GM08714 (cell line): ENCODE data around the gene RPL36.
"Not testable (repeated sequence)": the region's sequence is repeated elsewhere in the genome, so short reads cannot be mapped to it uniquely, and the experiment has no call there.

Experiments
- H3K4me3 ChIP-seq: fragments of 200-500 bp; sonication (Bioruptor generic); 2 replicates; pipeline ENCODE4 v1.5.1; 2014; ENCODE audit warnings: mild to moderate bottlenecking, low read length, inconsistent platforms
- ZNF274 ChIP-seq: IDR thresholded peaks from 2 replicates; pipeline ENCODE4 v1.6.1; 2012; ENCODE audit warnings: mild to moderate bottlenecking, low read depth, low read length

The RPL36 gene

DNA sequence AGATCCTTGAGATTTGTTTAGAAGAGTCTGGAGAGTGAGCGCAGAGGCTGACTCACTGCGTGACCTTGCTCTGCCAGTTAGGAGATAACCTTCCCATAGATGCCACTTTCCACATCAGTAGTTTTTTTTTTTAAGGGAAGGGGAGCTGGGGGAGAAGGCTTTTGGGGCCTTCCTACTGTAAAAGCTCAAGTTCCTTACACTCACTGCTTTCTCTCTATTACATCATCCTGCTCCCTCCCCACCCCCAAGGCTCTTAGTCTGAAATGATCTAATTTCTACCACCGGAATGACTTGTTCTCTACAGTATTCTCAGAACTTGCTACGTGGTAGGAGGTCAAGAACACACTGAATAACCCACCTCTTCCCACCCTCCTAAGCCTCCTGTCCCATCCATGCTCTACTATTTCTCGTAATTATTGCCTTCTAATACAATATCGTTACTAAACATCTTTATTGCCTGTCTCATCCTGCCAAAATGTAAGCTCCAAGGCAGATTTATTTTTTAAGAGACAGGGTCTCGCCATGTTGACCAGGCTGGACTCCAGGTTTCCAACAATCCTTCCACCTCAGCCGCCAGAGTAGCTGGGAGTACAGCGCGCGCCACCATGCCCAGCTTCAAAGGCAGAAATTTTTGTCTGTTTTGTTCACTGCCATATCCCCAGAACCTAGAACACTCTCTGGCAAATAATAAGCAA lies 28.6 kb downstream of the RPL36 start:
- peak overlapping the region; percentile 88 for H3K4me3 ChIP-seq
- no peak for TF ChIP-seq ZNF274

DNA sequence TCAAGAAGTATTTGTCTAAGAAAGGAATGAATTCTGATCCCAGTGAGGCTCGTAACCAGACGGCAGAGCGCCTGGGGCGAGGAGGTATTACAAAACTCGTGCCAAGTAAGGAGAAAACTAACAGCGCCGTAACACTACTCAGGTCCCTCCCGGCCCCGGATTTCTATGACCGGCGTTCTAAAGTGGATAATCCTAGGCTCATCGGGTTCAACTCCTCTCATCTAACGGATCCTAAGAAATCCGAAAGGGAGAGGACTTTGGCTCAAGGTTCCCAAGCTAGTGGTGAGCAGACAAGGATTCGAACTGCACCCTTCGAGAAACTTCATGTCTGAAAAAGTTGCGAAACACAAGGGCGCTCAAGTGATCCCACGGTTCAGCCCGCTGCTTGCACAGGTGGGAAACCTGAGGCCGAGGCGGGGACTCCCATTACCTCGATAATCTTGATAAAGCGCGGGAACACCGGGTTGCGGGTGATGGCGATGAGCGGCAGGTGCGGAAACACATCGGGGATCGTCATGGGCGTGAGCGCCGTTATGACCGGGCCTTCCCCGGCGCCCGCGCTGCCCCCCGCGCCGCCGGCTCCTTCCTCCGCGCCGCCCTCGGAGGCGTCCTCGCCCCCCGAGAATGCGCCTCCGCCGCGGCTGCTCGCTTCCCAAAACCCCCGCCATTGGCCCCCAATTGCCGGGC lies 29.3 kb downstream of the RPL36 start:
- no peak for TF ChIP-seq ZNF274
- peak overlapping the region; percentile 88 for H3K4me3 ChIP-seq

DNA sequence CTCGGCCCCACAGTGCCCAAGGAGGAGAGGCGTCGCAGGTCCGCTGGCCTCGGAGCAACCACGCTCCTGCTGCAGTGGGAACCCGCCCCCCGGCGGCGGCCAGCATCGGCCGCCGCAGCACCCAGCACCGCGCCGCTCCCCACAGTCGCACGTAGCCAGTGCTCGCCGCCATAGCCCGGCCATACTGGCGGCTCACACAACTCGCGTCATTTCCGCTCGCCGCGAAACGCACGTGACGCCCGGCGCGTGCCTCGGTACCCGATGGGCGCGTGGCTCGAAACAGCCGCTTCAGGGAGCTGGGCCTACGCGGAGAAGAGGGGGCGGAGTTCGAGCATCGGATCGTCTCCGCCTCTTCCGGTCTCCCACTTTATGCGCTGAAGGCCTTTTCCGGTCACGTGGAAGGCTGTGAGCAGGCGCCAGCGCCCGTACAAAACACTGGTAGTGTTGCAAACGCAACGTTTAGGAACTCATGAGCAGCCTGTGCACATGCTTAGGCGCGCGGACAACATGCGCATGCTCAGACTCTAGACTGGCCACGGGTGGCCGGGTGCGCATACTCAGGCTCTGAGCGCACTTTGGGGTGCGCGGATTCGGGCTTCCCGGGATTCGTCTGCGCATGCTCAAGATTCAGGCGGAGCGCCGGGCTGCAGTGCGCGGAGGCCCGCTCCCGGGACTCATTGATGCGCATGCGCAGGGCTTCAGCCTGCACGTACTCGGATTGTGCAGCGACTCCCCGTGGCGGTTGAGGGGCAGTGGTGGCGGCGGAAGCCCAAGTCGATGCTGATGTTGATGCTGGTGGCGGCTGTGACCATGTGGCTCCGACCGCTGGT lies 30.1 kb downstream of the RPL36 start, which contains the start of the genes CATSPERD and LONP1:
Gene CATSPERD, plus strand, starts transcription at position 677 of the 830 bp plus-strand sequence. Its CDS starts 101 bp downstream, at position 778.
Gene LONP1, minus strand, starts transcription at position 186 of the 830 bp plus-strand sequence. Its CDS starts 14 bp downstream, at position 172.
- TF ChIP-seq ZNF274: no peak
- peak within 1 kb of the TSS; percentile 88 for H3K4me3 ChIP-seq

DNA sequence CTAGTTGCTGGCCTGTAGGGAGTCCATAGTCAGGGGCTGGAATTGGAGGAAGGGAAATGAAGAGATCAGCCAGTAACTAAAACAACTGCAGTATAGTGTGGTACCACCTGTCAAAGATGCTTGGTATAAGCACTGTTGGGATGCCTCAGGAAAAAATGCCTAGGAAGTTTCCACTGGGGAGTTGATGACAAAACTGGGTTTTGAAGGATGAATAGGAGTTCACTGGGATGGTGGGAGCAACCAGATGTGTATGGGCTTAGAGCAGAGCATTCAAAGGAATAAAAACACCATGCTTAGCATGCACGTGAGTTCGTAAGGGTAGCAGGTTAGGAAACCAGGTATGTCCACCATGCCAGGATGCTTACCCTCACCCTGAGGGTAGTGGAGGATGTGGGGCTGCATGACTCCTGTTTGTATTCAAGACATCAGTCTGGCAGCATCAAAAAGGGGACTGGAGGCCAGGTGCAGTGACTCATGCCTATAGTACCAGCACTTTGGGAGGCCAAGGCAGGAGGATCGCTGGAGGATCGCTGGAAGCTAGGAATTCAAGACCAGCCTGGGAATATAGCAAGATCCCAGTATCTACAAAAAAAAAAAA lies 37.5 kb downstream of the RPL36 start:
- no peak overlapping the region for H3K4me3 ChIP-seq
- TF ChIP-seq ZNF274: no peak

DNA sequence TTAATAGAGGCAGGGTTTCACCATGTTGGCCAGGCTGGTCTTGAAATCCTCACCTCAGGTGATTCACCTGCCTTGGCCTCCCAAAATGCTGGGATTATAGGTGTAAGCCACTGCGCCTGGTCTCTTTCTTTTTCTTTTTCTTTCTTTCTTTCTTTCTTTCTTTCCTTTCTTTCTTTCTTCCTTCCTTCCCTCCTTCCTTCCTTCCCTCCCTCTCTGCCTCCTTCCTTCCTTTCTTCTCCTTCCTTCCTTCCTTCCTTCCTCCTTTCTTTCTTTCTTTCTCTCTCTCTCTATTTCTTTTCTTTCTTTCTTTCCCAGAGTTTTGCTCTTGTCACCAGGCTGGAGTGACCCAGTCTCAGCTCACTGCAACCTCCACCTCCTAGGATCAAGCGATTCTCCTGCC lies 43.1 kb downstream of the RPL36 start:
- not testable (repeated sequence) for H3K4me3 ChIP-seq

DNA sequence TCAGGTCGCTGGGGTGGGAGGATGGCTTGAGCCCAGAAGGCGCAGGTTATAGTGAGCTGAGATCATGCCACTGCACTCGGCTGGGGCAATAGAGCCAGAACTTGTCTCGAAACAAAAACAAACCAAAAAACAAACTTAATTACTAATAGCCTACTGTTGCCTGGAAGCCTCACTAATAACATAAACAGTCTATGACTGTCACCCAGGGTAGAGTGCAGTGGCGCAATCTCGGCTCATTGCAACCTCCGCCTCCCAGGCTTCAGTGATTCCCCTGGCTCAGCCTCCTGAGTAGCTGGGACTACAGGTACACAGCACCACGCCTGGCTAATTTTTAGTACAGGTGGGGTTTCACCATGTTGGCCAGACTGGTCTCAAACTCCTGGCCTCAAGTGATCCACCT lies 48.3 kb downstream of the RPL36 start:
- no peak overlapping the region for H3K4me3 ChIP-seq
- no peak for TF ChIP-seq ZNF274
